ENCODE data around the gene DLG5.

Gene DLG5, protein sequence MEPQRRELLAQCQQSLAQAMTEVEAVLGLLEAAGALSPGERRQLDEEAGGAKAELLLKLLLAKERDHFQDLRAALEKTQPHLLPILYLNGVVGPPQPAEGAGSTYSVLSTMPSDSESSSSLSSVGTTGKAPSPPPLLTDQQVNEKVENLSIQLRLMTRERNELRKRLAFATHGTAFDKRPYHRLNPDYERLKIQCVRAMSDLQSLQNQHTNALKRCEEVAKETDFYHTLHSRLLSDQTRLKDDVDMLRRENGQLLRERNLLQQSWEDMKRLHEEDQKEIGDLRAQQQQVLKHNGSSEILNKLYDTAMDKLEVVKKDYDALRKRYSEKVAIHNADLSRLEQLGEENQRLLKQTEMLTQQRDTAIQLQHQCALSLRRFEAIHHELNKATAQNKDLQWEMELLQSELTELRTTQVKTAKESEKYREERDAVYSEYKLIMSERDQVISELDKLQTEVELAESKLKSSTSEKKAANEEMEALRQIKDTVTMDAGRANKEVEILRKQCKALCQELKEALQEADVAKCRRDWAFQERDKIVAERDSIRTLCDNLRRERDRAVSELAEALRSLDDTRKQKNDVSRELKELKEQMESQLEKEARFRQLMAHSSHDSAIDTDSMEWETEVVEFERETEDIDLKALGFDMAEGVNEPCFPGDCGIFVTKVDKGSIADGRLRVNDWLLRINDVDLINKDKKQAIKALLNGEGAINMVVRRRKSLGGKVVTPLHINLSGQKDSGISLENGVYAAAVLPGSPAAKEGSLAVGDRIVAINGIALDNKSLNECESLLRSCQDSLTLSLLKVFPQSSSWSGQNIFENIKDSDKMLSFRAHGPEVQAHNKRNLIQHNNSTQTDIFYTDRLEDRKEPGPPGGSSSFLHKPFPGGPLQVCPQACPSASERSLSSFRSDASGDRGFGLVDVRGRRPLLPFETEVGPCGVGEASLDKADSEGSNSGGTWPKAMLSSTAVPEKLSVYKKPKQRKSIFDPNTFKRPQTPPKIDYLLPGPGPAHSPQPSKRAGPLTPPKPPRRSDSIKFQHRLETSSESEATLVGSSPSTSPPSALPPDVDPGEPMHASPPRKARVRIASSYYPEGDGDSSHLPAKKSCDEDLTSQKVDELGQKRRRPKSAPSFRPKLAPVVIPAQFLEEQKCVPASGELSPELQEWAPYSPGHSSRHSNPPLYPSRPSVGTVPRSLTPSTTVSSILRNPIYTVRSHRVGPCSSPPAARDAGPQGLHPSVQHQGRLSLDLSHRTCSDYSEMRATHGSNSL (N-terminal part only)

GRCh38 chr10:77926566-77927401, at the start of gene DLG5:
TSS of gene DLG5 (minus strand) at chr10:77926755. CDS start at chr10:77926520, 235 bp downstream.
- in situ Hi-C loops (cut with MboI; ENCODE audit: low sequenced_read_pairs), result no loop called here

GRCh38 chr10:77975086-77975666, 48.6 kb upstream of the DLG5 start:
- in situ Hi-C loops (cut with MboI; ENCODE audit: low sequenced_read_pairs), result no loop called here

DNA sequence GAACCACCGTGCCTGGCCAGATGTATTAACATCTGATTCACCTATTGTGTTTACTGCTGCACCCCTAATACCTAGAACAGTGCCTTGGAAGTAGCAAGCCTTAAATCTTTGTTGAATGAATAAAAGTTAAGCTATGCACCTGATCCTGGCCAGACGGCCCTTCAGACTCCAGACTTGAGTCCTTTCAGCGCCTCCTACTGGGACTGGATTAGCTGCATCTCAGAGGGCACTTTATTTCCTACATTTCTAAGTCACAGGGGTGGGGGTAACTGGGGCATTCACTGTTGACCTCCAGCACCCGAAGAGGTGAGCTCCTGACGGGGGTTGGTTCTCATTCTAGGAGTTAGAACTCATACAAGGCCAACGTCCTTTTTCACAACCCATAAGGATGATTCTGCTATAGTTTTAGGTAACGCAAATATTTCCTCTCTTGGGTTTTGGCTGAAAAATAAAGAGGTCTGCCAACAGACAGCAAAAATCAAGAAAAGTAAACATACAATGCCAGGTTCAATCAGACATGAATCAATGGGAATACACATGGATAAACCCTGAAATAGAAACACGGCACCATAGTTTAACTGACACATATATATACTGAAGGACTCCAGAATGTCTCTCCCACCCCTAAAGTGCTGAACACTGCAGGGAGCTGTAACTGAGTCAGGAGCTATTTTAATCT, 48.0 kb upstream of the DLG5 start:
- in situ Hi-C loops (cut with MboI; ENCODE audit: low sequenced_read_pairs), result no loop called here

- in situ Hi-C loops (cut with MboI; ENCODE audit: low sequenced_read_pairs), result no loop called here
These were observed 46.7 kb upstream of the DLG5 start for GRCh38 chr10:77973276-77973675.

DNA sequence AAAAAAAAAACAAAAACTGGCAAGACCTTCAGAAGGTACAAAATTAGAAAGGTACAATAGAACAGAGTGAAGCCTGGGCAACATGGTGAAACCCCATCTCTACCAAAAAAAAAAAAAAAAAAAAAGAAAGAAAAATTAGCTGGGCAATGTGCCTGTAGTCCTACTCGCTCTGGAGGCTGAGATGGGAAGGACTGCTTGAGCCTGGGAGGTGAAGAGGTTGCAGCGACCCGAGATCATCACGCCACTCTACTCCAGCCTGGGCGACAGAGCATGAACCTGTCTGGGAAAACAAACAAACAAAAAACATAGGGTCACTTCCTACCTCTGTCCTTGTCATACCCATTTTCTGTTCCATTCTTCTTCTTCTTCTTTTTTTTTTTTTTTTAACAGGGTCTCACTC, 45.6 kb upstream of the DLG5 start:
- in situ Hi-C loops (cut with MboI; ENCODE audit: low sequenced_read_pairs), result no loop called here

- in situ Hi-C loops (cut with MboI; ENCODE audit: low sequenced_read_pairs), result no loop called here
These were observed 45.2 kb upstream of the DLG5 start for GRCh38 chr10:77971804-77972144.

DNA sequence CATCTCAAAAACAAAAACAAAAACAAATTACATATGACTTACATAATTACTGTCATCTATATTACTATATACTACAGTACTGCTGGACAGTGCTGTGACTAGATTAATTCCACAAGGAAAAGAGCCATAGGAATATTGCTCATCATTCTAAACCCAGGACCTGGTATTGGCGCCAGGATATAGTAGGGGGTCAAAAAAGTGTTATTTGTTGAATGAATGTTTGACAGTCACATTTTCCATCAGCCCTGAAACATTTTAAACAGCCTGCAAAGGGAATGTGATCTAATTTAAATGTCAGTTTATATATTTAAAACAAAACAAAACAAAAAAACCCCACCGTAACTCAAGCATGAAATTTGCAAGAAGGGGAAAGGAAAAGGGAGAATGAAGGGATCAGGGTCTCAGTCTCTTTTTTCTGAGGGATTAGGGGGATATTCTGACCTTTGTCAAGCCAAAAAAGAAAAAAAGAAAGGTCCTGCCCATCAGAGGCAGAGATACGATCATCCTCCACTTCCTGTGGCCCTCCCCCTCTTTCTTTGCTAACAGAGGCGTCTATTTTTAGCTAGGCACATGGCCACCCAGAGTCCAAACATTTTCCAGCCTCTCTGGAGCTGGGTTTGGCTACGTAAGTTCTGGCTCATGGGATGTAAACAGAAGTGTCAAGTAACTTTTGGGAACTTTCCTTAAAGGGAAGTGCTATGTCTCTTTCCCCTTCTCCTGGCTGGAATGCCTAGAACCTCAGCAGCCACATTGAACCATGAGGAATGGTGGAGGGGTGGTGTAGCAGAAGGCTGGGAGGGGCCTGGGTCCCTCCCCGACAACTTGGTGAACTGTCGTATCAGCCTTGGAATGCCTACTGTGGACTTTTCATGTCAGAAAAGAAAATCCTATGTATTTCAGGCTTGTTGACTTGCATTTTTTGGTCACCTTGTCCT, 44.6 kb upstream of the DLG5 start:
- in situ Hi-C loops (cut with MboI; ENCODE audit: low sequenced_read_pairs), result no loop called here

- in situ Hi-C loops (cut with MboI; ENCODE audit: low sequenced_read_pairs), result no loop called here
These were observed 42.6 kb upstream of the DLG5 start for GRCh38 chr10:77969114-77969513.

- in situ Hi-C loops (cut with MboI; ENCODE audit: low sequenced_read_pairs), result no loop called here
These were observed 41.1 kb upstream of the DLG5 start for GRCh38 chr10:77967611-77968022.

- in situ Hi-C loops (cut with MboI; ENCODE audit: low sequenced_read_pairs), result no loop called here
These were observed 38.7 kb upstream of the DLG5 start for GRCh38 chr10:77965294-77965693.

DNA sequence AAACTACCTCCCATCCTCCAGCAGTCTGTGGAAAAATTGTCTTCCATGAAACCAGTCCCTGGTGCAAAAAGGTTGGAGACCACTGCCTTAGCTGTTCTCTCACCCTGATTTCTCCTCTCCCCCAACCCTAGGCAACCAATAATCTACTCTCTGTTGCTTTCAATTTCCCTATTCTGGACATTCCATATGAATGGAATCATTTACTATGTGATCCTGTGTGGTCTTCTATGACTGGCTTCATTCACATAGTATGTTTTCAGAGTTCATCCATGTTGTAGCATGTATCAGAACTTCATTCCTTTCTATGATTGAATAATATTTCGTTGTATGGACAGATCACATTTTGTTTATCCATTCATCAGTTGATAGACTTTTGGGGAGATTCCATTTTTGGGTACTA, 38.3 kb upstream of the DLG5 start:
- in situ Hi-C loops (cut with MboI; ENCODE audit: low sequenced_read_pairs), result no loop called here

GRCh38 chr10:77963901-77964300, 37.3 kb upstream of the DLG5 start:
- in situ Hi-C loops (cut with MboI; ENCODE audit: low sequenced_read_pairs), result no loop called here

DNA sequence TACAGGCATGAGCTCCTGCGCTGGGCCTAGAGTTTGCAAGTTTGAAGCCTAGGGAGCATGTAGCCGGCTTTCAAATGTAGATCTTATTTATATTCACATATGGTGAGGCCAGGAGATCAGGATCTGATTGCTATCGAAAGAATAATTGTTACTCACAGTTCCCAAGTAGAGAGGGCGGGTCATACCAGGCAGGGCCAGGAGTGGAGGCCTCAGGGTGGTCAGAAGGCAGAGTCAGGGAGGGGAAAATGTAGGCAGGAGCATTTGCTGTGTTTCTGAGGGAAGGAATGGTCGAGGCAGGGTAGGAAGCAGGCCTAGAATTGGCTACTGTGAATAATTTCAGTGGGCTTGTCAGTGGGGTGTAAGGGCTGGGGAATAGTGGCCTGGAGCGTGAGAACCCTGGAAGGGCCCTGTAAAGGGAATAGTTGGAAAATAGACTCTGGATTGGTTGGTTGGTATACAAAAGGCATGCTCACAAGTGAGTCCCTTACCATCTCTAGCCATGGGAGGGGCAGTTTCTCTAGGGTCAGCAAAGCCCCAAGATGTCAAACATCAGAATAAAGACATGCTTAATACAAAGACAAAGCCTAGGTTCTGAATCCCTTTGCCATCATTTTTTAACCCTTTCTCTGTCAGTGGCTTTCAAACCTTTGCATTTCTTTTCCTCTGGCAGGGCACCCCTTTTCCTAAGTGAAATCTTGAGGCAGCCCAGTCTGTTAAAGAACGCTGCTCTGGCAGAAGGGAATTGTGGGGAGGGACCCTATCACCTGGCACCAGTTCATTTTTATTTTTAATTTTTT, 36.0 kb upstream of the DLG5 start:
- in situ Hi-C loops (cut with MboI; ENCODE audit: low sequenced_read_pairs), result no loop called here

- in situ Hi-C loops (cut with MboI; ENCODE audit: low sequenced_read_pairs), result no loop called here
These were observed 35.1 kb upstream of the DLG5 start for GRCh38 chr10:77961668-77962067.

- in situ Hi-C loops (cut with MboI; ENCODE audit: low sequenced_read_pairs), result no loop called here
These were observed 34.3 kb upstream of the DLG5 start for GRCh38 chr10:77960829-77961329.

DNA sequence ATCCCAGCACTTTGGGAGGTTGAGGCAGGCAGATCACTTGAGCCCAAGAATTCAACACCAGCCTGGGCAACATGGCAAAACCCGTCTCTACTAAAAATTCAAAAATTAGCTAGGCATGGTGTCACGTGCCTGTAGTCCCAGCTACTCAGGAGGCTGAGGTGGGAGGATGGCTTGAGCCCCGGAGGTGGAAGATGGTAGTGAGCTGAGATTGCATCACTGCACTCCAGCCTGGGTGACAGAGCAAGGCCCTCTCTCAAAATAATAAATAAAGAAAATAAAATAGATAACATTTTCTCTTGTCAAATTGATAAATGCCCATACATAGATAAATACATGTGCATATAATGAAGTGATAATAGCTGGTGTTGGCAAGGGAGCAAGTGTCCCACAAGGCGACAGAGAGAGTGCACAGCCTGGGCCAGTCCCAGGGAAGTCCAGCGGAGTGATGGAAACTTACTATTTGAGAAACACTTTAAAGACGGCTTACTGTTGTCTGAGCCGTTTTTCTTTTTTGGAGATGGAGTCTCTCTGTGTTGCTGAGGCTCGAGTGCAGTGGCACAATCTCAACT, 33.4 kb upstream of the DLG5 start:
- in situ Hi-C loops (cut with MboI; ENCODE audit: low sequenced_read_pairs), result no loop called here

- in situ Hi-C loops (cut with MboI; ENCODE audit: low sequenced_read_pairs), result no loop called here
These were observed 32.8 kb upstream of the DLG5 start for GRCh38 chr10:77959384-77959783.
